H1 (cell line): ENCODE data around the gene KIF5A. TPM values are rescaled to one million over a fixed set of nuclear protein-coding genes. Genes with fewer than 3 reads are reported as not detected.

Source experiments
- BCL11A ChIP-seq, 2 experiments: IDR thresholded peaks; one replicate each; pipeline ENCODE4 v1.6.1; 2011; ENCODE audit warnings: low read depth in 2 of 2, low read length in 2 of 2, mild to moderate bottlenecking in 2 of 2
- CHD7 ChIP-seq: fragments of 300-600 bp; sonication (generic); IDR thresholded peaks from 2 replicates; pipeline ENCODE4 v1.7.1; 2012; ENCODE audit warnings: low read length, moderate library complexity, mild to moderate bottlenecking, inconsistent platforms; ENCODE audit not compliant: insufficient replicate concordance
- GABPA ChIP-seq: IDR thresholded peaks from 2 replicates; pipeline ENCODE4 v1.6.1; 2011; ENCODE audit warnings: mild to moderate bottlenecking, low read length, moderate library complexity, borderline replicate concordance; ENCODE audit not compliant: insufficient read depth
- HDAC6 ChIP-seq: IDR thresholded peaks from one replicate; pipeline ENCODE4 v1.7.1; 2012; ENCODE audit warnings: low read depth, mild to moderate bottlenecking, inconsistent platforms, low read length, moderate library complexity
- KDM5A ChIP-seq: fragments of 200-600 bp; IDR thresholded peaks from 2 replicates; pipeline ENCODE4 v1.7.1; 2012; ENCODE audit warnings: mild to moderate bottlenecking, low read length, inconsistent platforms, mixed read lengths
- RFX5 ChIP-seq: IDR thresholded peaks from 2 replicates; pipeline ENCODE4 v1.6.1; 2011; ENCODE audit warnings: low read depth, low read length, improper control_type of control experiment, borderline replicate concordance
- SP1 ChIP-seq: IDR thresholded peaks from 2 replicates; pipeline ENCODE4 v1.6.1; 2011; ENCODE audit warnings: low read depth, low read length
- SP2 ChIP-seq: IDR thresholded peaks from 2 replicates; pipeline ENCODE4 v1.6.1; 2012; ENCODE audit warnings: mild to moderate bottlenecking, low read length, inconsistent platforms
- SUZ12 ChIP-seq: fragments of 200-600 bp; sonication (generic); IDR thresholded peaks from 2 replicates; pipeline ENCODE4 v1.6.1; 2012; ENCODE audit warnings: mild to moderate bottlenecking, inconsistent platforms, low read length, moderate library complexity, mixed read lengths
- TCF12 ChIP-seq: IDR thresholded peaks from 2 replicates; pipeline ENCODE4 v1.6.1; 2011; ENCODE audit warnings: low read depth, mild to moderate bottlenecking, low read length
- polyA plus RNA-seq, 7 experiments: library from polyadenylated mRNA; depleted of rRNA in 3 of 7; stranded (reverse) in 5 of 7; unstranded in 2 of 7; fragments of >200 nt in 5 of 7; fragments of 200-250 nt in 2 of 7; gene quantifications; 1 replicate in 5 of 7; 2 replicates in 1 of 7; 4 replicates in 1 of 7; pipeline versions ENCODE4 v1.2.1 to v1.2.3, GENCODE V29; 2011 to 2013; ENCODE audit warnings: missing spikeins in 2 of 7, mixed read lengths in 2 of 7
- total RNA-seq: library from RNA; stranded (reverse); fragmentation: NEBNext Ultra II Directional; extraction: Animal tissue kit (Norgen Biotek cat#: 25700); gene quantifications from 2 replicates; pipeline ENCODE4 v1.2.1, GENCODE V29; 2021

Gene KIF5A
- total and polyA plus RNA-seq, 2 of the 8 experiments (the other 6 are each of a cell fraction or from before 2014, with no cell fraction given), result 10.7 to 21.9 TPM

GRCh38 chr12:57520053-57520818 is 29.6 kb upstream of the KIF5A start, which contains the start of gene DDIT3 (continued):
- TF ChIP-seq CHD7, result no peak
- TF ChIP-seq RFX5, result no peak
- no peak for TF ChIP-seq KDM5A
- TF ChIP-seq SP2, result no peak
- TF ChIP-seq HDAC6, result no peak
- TF ChIP-seq SUZ12, result no peak
- TF ChIP-seq BCL11A (IDR thresholded peaks at IDR 0.05; ENCODE audit: low read depth in 2 of 2, low read length in 2 of 2), result no peak
- TF ChIP-seq TCF12, result no peak
- TF ChIP-seq SP1, result peak; percentile 79; the same call in 1 of the 2 replicates
- TF ChIP-seq GABPA, result no peak
